ENCODE data around the gene BLOC1S1. TPM values are rescaled to one million over a fixed set of nuclear protein-coding genes. Genes with fewer than 3 reads are reported as not detected.

Gene BLOC1S1
- total RNA-seq, 1 experiment from 2014 or later, result 85.5 TPM

DNA sequence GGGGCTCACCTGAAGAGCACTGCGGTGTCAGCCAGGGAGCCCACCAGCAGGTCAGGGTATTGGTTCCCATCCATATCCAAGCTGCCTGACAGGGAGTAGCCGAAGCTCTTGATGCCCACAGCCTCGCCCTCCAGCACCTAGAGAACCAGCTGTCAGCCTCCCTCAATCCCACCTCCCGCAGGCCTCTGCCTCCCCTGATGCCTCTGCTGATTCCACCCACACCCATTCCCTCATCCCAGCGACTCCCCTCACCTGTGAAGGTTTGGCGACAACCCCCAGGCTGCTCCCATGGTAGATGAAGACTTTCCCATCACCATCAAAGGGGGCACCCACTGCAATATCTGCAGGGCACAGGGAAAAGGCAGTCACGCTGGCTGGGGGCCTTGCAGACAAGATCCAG, 18.2 kb upstream of the BLOC1S1 start:
- intact Hi-C loops (cut with micrococcal nuclease), result no loop called here
- no peak overlapping the region for H3K9ac ChIP-seq (ENCODE audit: low read length)
- no peaks in the 10 kb centered on the region for H3K9me2 ChIP-seq (ENCODE audit: insufficient read depth)
- H3K9me3 ChIP-seq (ENCODE audit: control insufficient read depth in 1 of 2, insufficient read depth in 1 of 2, low read depth in 1 of 2, low read length in 2 of 2), result no peaks in the 10 kb centered on the region
- H2AFZ ChIP-seq (ENCODE audit: low read depth, low read length, poor library complexity, severe bottlenecking), result no peak overlapping the region
- H3K36me3 ChIP-seq (ENCODE audit: control insufficient read depth in 1 of 2, insufficient read depth in 2 of 2, low read length in 2 of 2), result no peaks in the 10 kb centered on the region
- no peak overlapping the region for H3K4me2 ChIP-seq (ENCODE audit: low read length)
- no peak for TF ChIP-seq TCF7L2 (IDR thresholded peaks at IDR 0.05; ENCODE audit: borderline replicate concordance, extremely low read depth, insufficient read depth, insufficient read length)
- TF ChIP-seq SIN3A (IDR thresholded peaks at IDR 0.05; ENCODE audit: low read depth), result no peak
- no peak for TF ChIP-seq RAD21 (IDR thresholded peaks at IDR 0.05; ENCODE audit: low read depth)
- no peak for TF ChIP-seq FOSL1 (IDR thresholded peaks at IDR 0.05; ENCODE audit: low read depth)
- TF ChIP-seq, protein P1, sequence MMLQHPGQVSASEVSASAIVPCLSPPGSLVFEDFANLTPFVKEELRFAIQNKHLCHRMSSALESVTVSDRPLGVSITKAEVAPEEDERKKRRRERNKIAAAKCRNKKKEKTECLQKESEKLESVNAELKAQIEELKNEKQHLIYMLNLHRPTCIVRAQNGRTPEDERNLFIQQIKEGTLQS (IDR thresholded peaks at IDR 0.05), result no peak
- no peak for TF ChIP-seq SRF (IDR thresholded peaks at IDR 0.05; ENCODE audit: low read depth)
- TF ChIP-seq YY1 (IDR thresholded peaks at IDR 0.05; ENCODE audit: extremely low read depth, insufficient replicate concordance, low read depth, low read length), result no peak
- no peak for TF ChIP-seq CBX3 (IDR thresholded peaks at IDR 0.05; ENCODE audit: low read depth)
- TF ChIP-seq POLR2A (IDR thresholded peaks at IDR 0.05; ENCODE audit: borderline replicate concordance, extremely low read depth, insufficient read depth, insufficient read length), result no peak
- no peak for TF ChIP-seq SP1 (IDR thresholded peaks at IDR 0.05; ENCODE audit: low read depth)
- TF ChIP-seq, protein P2, sequence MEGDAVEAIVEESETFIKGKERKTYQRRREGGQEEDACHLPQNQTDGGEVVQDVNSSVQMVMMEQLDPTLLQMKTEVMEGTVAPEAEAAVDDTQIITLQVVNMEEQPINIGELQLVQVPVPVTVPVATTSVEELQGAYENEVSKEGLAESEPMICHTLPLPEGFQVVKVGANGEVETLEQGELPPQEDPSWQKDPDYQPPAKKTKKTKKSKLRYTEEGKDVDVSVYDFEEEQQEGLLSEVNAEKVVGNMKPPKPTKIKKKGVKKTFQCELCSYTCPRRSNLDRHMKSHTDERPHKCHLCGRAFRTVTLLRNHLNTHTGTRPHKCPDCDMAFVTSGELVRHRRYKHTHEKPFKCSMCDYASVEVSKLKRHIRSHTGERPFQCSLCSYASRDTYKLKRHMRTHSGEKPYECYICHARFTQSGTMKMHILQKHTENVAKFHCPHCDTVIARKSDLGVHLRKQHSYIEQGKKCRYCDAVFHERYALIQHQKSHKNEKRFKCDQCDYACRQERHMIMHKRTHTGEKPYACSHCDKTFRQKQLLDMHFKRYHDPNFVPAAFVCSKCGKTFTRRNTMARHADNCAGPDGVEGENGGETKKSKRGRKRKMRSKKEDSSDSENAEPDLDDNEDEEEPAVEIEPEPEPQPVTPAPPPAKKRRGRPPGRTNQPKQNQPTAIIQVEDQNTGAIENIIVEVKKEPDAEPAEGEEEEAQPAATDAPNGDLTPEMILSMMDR (IDR thresholded peaks at IDR 0.05 in 2 of 3, conservative IDR thresholded peaks at IDR 0.05 in 1 of 3; ENCODE audit: borderline replicate concordance in 1 of 3, insufficient read depth in 1 of 3, low read depth in 2 of 3, low read length in 2 of 3), result no peak
- no peak for TF ChIP-seq EGR1 (IDR thresholded peaks at IDR 0.05; ENCODE audit: low read depth)
- RAD21 ChIA-PET (ENCODE audit: low non-redundant PET in 1 of 2, low total read pairs in 2 of 2, uncharacterized antibody in 2 of 2, unreplicated experiment in 2 of 2), result no interaction called here
- no peak for DNase-seq (ENCODE audit: low read depth, low spot score)
- H3K4me3 ChIP-seq (replicated peaks in 1 of 2; ENCODE audit: low read depth in 1 of 2, low read length in 2 of 2), result no peak overlapping the region
- CTCF ChIA-PET, result no interaction called here
- H3K79me2 ChIP-seq (ENCODE audit: insufficient read depth, low read length), result no peaks in the 10 kb centered on the region
- H3K27me3 ChIP-seq (ENCODE audit: insufficient read depth, low read length), result no peaks in the 10 kb centered on the region
- H3K4me1 ChIP-seq (ENCODE audit: control insufficient read depth in 1 of 2, insufficient read depth in 2 of 2, low read length in 2 of 2), result peaks cover 0 to 4% of the 10 kb centered on the region in 2 experiments; a peak in 1 of 4 replicates
- H3K27ac ChIP-seq (ENCODE audit: low read depth, low read length), result no peak overlapping the region
- POLR2A ChIA-PET, result no interaction called here
- H4K20me1 ChIP-seq (ENCODE audit: insufficient read depth), result no peaks in the 10 kb centered on the region
- no TSS peak for BruUV-seq (replicated peaks)
- ATAC-seq, result no peak
